OCI-LY7 (cell line): ENCODE data around the gene CPS1.

Experiments used
- CTCF ChIP-seq: fragments of 200-600 bp; sonication (generic); conservative IDR thresholded peaks from 2 replicates; pipeline ENCODE4 v1.5.1; 2014; ENCODE audit warnings: mild to moderate bottlenecking, antibody characterized with exemption, low read length, moderate library complexity, mixed read lengths
- EZH2phosphoT487 ChIP-seq: fragments of 200-600 bp; sonication (generic); IDR thresholded peaks from 2 replicates; pipeline ENCODE4 v1.6.1; 2018; ENCODE audit warnings: low read depth, borderline replicate concordance, mild to moderate bottlenecking, mixed run types, antibody characterized with exemption, low read length, moderate library complexity, mixed read lengths

GRCh38 chr2:210642333-210642732, 85.9 kb downstream of the CPS1 start:
- no peak for TF ChIP-seq CTCF
- TF ChIP-seq EZH2phosphoT487, result no peak
